ENCODE measurements around the gene LIAS.

- TF ChIP-seq CTCF (IDR thresholded peaks at IDR 0.05; ENCODE audit: low read depth, low read length) (no peak), EZH2phosphoT487 (IDR thresholded peaks at IDR 0.05; ENCODE audit: low read depth) (no peak)
These were observed 11.5 kb downstream of the LIAS start for GRCh38 chr4:39470402-39470801.
